Panc1 (cell line): ENCODE results near the gene PEF1. TPM values are rescaled to one million over a fixed set of nuclear protein-coding genes. Genes with fewer than 3 reads are reported as not detected.
A peak's percentile ranks its signal among the peaks of the same experiment; 100 is the strongest.

Experiments used
- ATAC-seq: fragments of 200-7000 bp; cut with Tn5 transposase; 2 replicates; pipeline ENCODE4 v1.9.1; 2020; ENCODE audit warnings: mild to moderate bottlenecking, moderate library complexity
- BruUV-seq: library from RNA; stranded (reverse); fragments of 400-500 nt; replicated peaks from 2 replicates; lab custom pipeline; 2021; lab: Mats Ljungman, UMichigan
- CTCF ChIA-PET: fragments of 300-600 bp; sonication (Branson Sonifier 250); formaldehyde crosslinking; loops from one replicate; lab custom pipeline; 2022; ENCODE audit warnings: antibody characterized with exemption; lab: Charles Lee
- POLR2A ChIA-PET: fragments of 300-600 bp; sonication (Branson Sonifier 250); formaldehyde crosslinking; loops from one replicate; lab custom pipeline; 2022; ENCODE audit warnings: antibody characterized with exemption; lab: Charles Lee
- DNase-seq: peaks from one replicate; pipeline ENCODE4 v3.0.0-alpha.2; 2010; ENCODE audit warnings: low read depth, low spot score
- H3K27ac ChIP-seq: 2 replicates; pipeline ENCODE4 v1.5.1; 2011; ENCODE audit warnings: mild to moderate bottlenecking, low read length, inconsistent platforms
- H3K27me3 ChIP-seq: fragments of 200-500 bp; sonication (Bioruptor generic); 2 replicates; pipeline ENCODE4 v1.6.0; 2014; ENCODE audit warnings: low read length, inconsistent platforms; ENCODE audit not compliant: control insufficient read depth, insufficient read depth
- H3K36me3 ChIP-seq: fragments of 200-500 bp; sonication (Bioruptor generic); 2 replicates; pipeline ENCODE4 v1.5.1; 2014; ENCODE audit warnings: inconsistent platforms, mild to moderate bottlenecking, low read length, moderate library complexity; ENCODE audit not compliant: control insufficient read depth, insufficient read depth
- H3K4me1 ChIP-seq: 2 replicates; pipeline ENCODE4 v1.5.1; 2011; ENCODE audit warnings: inconsistent platforms, mild to moderate bottlenecking, low read length, moderate library complexity; ENCODE audit not compliant: control insufficient read depth, insufficient read depth
- H3K4me3 ChIP-seq, 2 experiments: 2 replicates each; pipeline ENCODE4 v1.5.1; 2011 to 2012; ENCODE audit warnings: low read depth in 2 of 2, low read length in 2 of 2, mild to moderate bottlenecking in 2 of 2, inconsistent platforms in 1 of 2, moderate library complexity in 1 of 2
- H3K9me3 ChIP-seq: fragments of 200-500 bp; sonication (Bioruptor generic); 2 replicates; pipeline ENCODE4 v1.5.1; 2014; ENCODE audit warnings: low read depth, mild to moderate bottlenecking, inconsistent platforms, low read length, moderate library complexity; ENCODE audit not compliant: control insufficient read depth, insufficient read depth
- POLR2AphosphoS5 ChIP-seq: IDR thresholded peaks from 2 replicates; pipeline ENCODE4 v1.6.1; 2012; ENCODE audit warnings: mild to moderate bottlenecking, low read depth, low read length, moderate library complexity
- SIN3A ChIP-seq: IDR thresholded peaks from 2 replicates; pipeline ENCODE4 v1.6.1; 2012; ENCODE audit warnings: low read depth, mild to moderate bottlenecking, low read length, moderate library complexity, borderline replicate concordance; ENCODE audit not compliant: insufficient read depth
- TCF7L2 ChIP-seq: IDR thresholded peaks from 2 replicates; pipeline ENCODE4 v1.6.1; 2011; ENCODE audit warnings: mild to moderate bottlenecking, low read depth, low read length, inconsistent platforms
- in situ Hi-C: cut with HindIII; loops from 2 replicates; pipeline ENCODE4 v1.10.0; 2016; ENCODE audit warnings: low sequenced_read_pairs, low pct_unique_long_range_greater_than_20kb
- intact Hi-C: fragments of 100-400 bp; cut with micrococcal nuclease; formaldehyde crosslinking; loops from one replicate; pipeline ENCODE4 v1.10.0; 2022; ENCODE audit not compliant: unreplicated experiment
- total RNA-seq: library from RNA; stranded (reverse); gene quantifications from one replicate; pipeline ENCODE4 v1.2.1, GENCODE V29; 2021; ENCODE audit not compliant: unreplicated experiment
- TF ChIP-seq, protein P1 (sequence below), 2 experiments: IDR thresholded peaks; 2 replicates each; pipeline ENCODE4 v1.6.1; 2011 to 2012; ENCODE audit warnings: low read depth in 2 of 2, control low read depth in 1 of 2, low read length in 1 of 2, mild to moderate bottlenecking in 1 of 2, moderate library complexity in 1 of 2; ENCODE audit not compliant: insufficient read depth in 1 of 2
- TF ChIP-seq, protein P2 (sequence below): fragments of 450-650 bp; IDR thresholded peaks from 2 replicates; pipeline ENCODE4 v1.5.1; 2017; ENCODE audit warnings: mild to moderate bottlenecking

PEF1 gene
- total RNA-seq, 1 experiment from 2014 or later = 58.4 TPM

- H3K36me3 ChIP-seq = no peaks in the 10 kb centered on the region
- intact Hi-C loops = no loop called here
- CTCF ChIA-PET = interaction anchor here (1.2 kb wide), 1 partner anchor 21 kb away, joined by 3 read pairs; no protein-coding TSS in a partner anchor
Measured at GRCh38 chr1:31683997-31684396, 39.3 kb upstream of the PEF1 start.

GRCh38 chr1:31681415-31681814, 36.7 kb upstream of the PEF1 start:
- TF ChIP-seq SIN3A (no peak), POLR2AphosphoS5 (no peak), TCF7L2 (no peak)
- TF ChIP-seq, protein P1, sequence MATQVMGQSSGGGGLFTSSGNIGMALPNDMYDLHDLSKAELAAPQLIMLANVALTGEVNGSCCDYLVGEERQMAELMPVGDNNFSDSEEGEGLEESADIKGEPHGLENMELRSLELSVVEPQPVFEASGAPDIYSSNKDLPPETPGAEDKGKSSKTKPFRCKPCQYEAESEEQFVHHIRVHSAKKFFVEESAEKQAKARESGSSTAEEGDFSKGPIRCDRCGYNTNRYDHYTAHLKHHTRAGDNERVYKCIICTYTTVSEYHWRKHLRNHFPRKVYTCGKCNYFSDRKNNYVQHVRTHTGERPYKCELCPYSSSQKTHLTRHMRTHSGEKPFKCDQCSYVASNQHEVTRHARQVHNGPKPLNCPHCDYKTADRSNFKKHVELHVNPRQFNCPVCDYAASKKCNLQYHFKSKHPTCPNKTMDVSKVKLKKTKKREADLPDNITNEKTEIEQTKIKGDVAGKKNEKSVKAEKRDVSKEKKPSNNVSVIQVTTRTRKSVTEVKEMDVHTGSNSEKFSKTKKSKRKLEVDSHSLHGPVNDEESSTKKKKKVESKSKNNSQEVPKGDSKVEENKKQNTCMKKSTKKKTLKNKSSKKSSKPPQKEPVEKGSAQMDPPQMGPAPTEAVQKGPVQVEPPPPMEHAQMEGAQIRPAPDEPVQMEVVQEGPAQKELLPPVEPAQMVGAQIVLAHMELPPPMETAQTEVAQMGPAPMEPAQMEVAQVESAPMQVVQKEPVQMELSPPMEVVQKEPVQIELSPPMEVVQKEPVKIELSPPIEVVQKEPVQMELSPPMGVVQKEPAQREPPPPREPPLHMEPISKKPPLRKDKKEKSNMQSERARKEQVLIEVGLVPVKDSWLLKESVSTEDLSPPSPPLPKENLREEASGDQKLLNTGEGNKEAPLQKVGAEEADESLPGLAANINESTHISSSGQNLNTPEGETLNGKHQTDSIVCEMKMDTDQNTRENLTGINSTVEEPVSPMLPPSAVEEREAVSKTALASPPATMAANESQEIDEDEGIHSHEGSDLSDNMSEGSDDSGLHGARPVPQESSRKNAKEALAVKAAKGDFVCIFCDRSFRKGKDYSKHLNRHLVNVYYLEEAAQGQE (IDR thresholded peaks at IDR 0.05; ENCODE audit: insufficient read depth in 1 of 2, low read depth in 2 of 2, low read length in 1 of 2) = no peak
- DNase-seq = no peak
- no peaks in the 10 kb centered on the region for H3K27me3 ChIP-seq
- no peak overlapping the region for H3K4me3 ChIP-seq
- ChIA-PET POLR2A (no interaction called here), CTCF (no interaction called here)
- BruUV-seq = no TSS peak
- H3K9me3 ChIP-seq = no peaks in the 10 kb centered on the region
- H3K4me1 ChIP-seq = no peaks in the 10 kb centered on the region; the same call in 1 of the 2 replicates
- in situ Hi-C loops = no loop called here
- no peaks in the 10 kb centered on the region for H3K36me3 ChIP-seq
- no peak overlapping the region for H3K27ac ChIP-seq
- no peak for ATAC-seq
- intact Hi-C loops = no loop called here

More at GRCh38 chr1:31683997-31684396, 39.3 kb upstream of the PEF1 start:
- H3K27me3 ChIP-seq = no peaks in the 10 kb centered on the region
- H3K4me1 ChIP-seq = no peaks in the 10 kb centered on the region; the same call in 1 of the 2 replicates
- H3K27ac ChIP-seq = no peak overlapping the region
- ATAC-seq (peak; percentile 68), DNase-seq (no peak)
- BruUV-seq = no TSS peak
- in situ Hi-C loops = no loop called here
- H3K4me3 ChIP-seq = no peak overlapping the region
- TF ChIP-seq, protein P2, sequence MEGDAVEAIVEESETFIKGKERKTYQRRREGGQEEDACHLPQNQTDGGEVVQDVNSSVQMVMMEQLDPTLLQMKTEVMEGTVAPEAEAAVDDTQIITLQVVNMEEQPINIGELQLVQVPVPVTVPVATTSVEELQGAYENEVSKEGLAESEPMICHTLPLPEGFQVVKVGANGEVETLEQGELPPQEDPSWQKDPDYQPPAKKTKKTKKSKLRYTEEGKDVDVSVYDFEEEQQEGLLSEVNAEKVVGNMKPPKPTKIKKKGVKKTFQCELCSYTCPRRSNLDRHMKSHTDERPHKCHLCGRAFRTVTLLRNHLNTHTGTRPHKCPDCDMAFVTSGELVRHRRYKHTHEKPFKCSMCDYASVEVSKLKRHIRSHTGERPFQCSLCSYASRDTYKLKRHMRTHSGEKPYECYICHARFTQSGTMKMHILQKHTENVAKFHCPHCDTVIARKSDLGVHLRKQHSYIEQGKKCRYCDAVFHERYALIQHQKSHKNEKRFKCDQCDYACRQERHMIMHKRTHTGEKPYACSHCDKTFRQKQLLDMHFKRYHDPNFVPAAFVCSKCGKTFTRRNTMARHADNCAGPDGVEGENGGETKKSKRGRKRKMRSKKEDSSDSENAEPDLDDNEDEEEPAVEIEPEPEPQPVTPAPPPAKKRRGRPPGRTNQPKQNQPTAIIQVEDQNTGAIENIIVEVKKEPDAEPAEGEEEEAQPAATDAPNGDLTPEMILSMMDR = peak; percentile 76
- TF ChIP-seq SIN3A = no peak
- POLR2A ChIA-PET = no interaction called here
- no peaks in the 10 kb centered on the region for H3K9me3 ChIP-seq

GRCh38 chr1:31679676-31680230, 35.1 kb upstream of the PEF1 start:
- H3K4me3 ChIP-seq = no peak overlapping the region
- no peaks in the 10 kb centered on the region; the same call in 1 of the 2 replicates for H3K4me1 ChIP-seq
- intact Hi-C loops = no loop called here
- no peaks in the 10 kb centered on the region for H3K9me3 ChIP-seq
- in situ Hi-C loops = no loop called here
- BruUV-seq = no TSS peak
- ChIA-PET POLR2A (no interaction called here), CTCF (interaction anchor here (0.5 kb wide), 1 partner anchor 63 kb away, joined by 21 read pairs; no protein-coding TSS in a partner anchor)
- H3K27me3 ChIP-seq = no peaks in the 10 kb centered on the region
- H3K27ac ChIP-seq = no peak overlapping the region
- no peaks in the 10 kb centered on the region for H3K36me3 ChIP-seq
- no peak for TF ChIP-seq TCF7L2
- no peak for TF ChIP-seq POLR2AphosphoS5
- TF ChIP-seq, protein P2 = no peak; the same call in 1 of the 2 replicates
- TF ChIP-seq, protein P1 (IDR thresholded peaks at IDR 0.05; ENCODE audit: insufficient read depth in 1 of 2, low read depth in 2 of 2, low read length in 1 of 2) = no peak
- no peak for TF ChIP-seq SIN3A
- DNase-seq (no peak), ATAC-seq (no peak)
